Stimulated activated CD4-positive, alpha-beta T cell treated with anti-CD3 and anti-CD28 coated beads, Interleukin-15, amount 100 ng/mL, for 24 hours (primary cell): Measurements from ENCODE around the gene CFAP45.
"Not testable (repeated sequence)": the region's sequence is repeated elsewhere in the genome, so short reads cannot be mapped to it uniquely, and the experiment has no call there.

ENCODE experiments used
- DNase-seq: peaks from one replicate; pipeline ENCODE4 v3.0.0-alpha.2; 2020

Gene CFAP45

DNA sequence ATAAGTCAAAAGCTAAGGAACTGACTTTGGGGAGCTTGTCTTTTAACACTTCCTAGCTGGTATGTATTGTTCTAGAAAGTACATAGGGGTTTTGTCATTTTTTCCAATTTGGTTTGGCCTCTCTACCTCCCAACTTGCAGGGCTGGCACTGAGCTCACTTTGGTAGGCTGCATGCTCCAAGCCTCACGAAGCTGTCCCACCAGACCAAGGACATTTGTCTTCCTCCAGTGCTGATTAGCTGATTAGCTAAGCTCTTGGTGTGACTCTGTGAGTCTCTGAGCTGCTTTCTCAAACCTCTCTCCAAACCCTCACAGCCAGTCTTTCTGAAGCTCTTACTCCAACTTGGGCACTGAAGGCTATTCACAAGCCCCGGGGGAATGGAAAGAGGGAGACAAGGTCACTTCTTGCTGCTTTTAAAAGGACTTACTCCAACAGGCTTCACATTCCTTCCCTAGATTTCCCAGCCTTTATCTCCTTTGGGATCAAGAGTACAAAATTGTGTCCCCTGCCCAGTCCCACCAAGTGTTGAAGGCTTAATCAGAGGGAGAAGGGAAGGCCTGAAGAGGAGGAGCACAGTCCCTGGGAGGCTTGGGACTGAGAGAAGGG is 893 bp upstream of the CFAP45 start:
- no peak for DNase-seq

DNA sequence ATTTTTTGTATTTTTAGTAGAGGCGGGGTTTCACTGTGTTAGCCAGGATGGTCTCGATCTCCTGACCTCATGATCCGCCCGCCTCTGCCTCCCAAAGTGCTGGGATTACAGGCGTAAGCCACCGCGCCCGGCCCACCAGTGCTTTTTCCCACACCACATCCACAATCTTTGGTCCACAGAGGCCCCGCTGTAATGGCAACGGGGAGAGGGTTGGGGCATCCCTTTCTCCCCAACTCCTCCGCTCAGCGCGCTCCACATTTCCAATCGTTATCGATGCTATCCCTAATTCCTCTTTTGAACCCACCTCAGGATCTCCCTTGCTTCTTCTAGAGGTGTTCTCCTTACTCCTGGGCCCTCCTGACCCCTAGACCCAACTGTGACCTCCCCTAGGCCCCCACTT is 331 bp downstream of the CFAP45 start:
- DNase-seq = not testable (repeated sequence)

DNA sequence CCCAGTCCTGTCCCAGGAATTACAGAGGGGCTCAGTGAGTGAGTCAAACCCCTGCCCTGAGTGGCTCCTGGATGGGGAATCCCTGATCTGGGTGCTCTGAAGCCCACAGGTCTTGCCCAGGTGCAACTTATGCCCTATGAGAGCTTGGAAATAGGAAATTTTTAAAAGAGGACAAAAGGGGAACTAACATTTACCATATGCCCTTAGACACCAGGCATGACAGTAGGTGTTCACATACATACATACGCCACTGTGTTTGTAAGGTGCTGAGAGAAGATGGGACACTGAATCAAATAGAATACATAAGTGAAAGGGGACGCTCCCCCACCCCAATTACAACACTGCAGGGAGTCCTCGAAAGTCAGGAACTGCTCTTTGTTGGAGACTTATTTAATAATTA is 1.4 kb downstream of the CFAP45 start:
- no peak for DNase-seq

DNA sequence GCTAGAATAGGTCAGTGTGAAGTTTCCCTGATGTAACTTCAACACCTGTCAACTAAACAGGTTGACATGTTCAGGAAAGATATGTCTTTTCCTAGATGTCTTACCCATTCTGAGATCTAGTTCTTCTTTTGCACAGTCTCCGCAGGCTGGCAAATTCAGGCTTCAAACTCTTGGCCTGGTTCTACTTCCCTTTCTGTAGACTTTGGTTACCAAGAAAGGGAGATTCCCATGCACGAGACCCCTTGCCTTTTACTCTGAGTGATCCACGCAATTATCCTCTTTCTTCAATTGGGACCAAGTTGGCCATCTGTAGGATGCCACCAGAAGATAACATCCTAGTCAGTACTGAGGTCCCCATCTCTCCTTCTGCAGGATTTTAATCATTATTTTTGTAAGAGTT is 2.0 kb downstream of the CFAP45 start:
- no peak for DNase-seq

- no peak for DNase-seq
Measured at GRCh38 chr1:159896546-159896930, 3.4 kb downstream of the CFAP45 start.

GRCh38 chr1:159895836-159896545 is 4.0 kb downstream of the CFAP45 start:
- DNase-seq = no peak

GRCh38 chr1:159895286-159895685 is 4.7 kb downstream of the CFAP45 start:
- DNase-seq = no peak

GRCh38 chr1:159892944-159893343 is 7.0 kb downstream of the CFAP45 start:
- no peak for DNase-seq

DNA sequence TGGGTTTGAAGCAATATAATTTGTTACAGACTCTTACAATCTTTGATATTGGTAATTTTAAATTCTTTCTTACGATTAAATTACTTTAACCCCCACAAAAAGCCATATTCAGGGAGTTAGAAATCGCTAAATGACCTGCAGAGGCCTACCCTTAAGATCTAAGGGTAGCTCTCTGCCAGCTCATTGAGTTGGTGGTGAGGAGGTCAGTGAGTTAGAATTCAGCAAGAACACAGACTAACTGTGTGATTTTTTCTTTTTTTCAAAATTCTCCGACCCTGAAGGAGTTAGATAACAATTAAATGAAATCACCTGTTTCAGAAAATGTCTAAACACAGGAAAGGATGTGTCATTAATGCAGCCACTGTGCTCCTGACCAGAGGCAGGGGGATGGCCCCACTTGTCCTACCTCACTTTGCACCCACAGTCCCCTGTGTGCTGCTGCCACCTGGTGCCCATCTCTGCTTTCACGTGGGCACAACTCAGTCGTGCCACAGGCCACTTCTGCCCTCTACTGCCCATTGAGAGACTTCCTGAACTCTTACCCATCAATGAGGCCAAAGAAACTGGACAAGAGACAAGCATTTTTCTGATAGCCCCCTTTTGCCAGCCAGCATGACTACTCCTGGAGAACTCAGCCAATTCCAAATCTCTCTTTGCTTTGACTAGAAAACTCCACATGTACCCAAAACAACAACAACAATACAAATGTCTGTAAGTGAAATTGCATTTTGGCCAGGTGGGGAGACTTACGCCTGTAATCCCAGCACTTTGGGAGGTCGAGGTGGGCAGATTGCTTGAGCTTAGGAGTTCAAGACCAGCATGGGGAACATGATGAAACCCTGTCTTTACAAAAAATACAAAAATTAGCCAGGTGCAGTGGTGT is 8.4 kb downstream of the CFAP45 start:
- peak; percentile 80 for DNase-seq

DNA sequence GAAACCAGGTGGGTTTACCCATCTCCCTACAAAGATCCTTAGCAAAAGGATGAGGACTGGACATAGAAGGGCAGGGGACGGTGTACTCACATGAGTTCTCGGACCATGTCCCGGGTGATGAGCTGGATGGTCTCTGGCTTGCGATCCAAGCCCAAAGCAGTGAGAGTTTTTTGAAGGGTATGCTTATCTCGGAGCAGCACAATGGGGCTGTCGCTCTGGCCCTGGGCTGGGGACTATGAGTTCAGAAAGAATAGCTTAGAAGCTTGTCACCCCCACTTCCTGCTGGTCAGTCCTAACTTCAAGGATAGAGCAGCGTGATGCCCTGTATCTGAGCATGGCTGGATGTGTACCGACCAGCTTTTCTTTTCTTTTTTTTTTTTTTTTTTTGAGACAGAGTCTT is 9.6 kb downstream of the CFAP45 start:
- DNase-seq = no peak

- DNase-seq = no peak
Measured at GRCh38 chr1:159889821-159890252, 10.1 kb downstream of the CFAP45 start.

DNA sequence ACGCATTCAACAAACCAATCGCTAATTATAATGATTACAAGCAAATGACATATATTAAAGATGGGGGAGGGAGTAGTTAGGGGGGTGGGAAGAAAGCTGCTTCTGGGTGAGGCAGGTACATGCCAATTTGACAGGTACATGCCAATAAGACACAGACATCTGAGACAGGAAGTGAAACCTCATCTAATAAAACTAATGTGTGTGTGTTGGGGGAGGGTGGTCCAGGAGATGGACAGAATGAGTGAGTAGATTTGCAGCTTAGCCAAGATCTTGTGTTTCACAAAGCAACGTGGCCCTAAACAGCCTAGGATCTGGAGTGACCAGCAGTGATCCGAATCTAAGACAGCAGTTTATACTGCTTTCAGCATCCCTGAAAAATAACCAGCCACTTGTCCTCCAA is 10.8 kb downstream of the CFAP45 start:
- DNase-seq = no peak

GRCh38 chr1:159884296-159884695 is 15.7 kb downstream of the CFAP45 start:
- DNase-seq = no peak

- no peak for DNase-seq
Measured at GRCh38 chr1:159883134-159883533, 16.8 kb downstream of the CFAP45 start.

DNA sequence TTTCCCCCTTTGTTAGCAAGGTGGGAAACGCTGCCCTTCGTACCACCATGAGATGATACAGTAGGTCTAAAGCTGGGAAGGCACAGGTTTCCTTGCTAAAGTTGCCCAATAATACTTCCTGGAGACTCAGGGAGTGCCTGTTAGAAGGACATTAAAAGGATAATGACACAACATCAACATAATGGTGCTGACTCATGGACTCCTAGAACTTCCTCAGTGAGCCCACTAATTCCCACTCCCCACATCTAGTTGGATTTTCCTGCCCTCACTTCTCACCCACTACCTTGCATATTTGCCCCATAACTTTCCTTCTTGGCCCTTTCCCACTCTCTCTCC is 17.5 kb downstream of the CFAP45 start:
- no peak for DNase-seq

GRCh38 chr1:159881622-159882526 is 18.1 kb downstream of the CFAP45 start:
- DNase-seq = peak; percentile 44

GRCh38 chr1:159880430-159880829 is 19.5 kb downstream of the CFAP45 start:
- no peak for DNase-seq

- no peak for DNase-seq
Measured at GRCh38 chr1:159879977-159880376, 20.0 kb downstream of the CFAP45 start.

GRCh38 chr1:159879136-159879535 is 20.8 kb downstream of the CFAP45 start:
- no peak for DNase-seq

DNA sequence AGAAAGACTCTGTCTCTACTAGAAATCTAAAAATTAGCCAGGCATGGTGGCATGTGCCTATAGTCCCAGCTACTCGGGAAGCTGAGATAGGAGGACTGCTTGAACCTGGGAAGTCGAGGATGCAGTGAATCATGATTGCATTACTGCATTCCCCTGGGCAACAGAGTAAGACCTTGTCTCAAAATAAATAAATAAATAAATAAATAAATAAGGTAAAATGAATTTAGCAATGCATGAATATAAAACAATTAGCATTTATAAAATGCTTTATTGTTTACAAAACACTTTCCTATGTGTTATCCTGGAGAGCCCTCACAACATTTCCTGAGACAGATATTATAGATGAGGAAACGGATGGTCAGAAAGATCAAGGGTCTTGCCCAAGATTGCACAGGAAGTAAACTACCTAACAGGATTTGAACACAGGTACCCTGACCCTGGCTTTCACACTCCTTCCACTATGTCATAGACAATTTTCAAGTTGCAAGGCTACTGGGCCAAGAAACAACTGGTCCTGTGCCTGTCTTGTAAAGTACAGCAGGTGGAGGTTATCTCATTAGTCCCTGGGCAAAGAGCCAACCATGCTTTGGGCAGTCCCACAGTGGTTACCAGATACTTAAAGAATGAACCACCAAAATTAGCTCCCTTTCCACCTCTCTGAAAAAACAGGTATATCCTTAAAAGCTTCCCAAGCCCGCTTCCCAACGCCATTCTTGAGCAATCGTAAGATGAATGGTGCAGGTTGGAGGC is 22.1 kb downstream of the CFAP45 start:
- no peak for DNase-seq

- DNase-seq = no peak
Measured at GRCh38 chr1:159873530-159874143, 26.3 kb downstream of the CFAP45 start.

DNA sequence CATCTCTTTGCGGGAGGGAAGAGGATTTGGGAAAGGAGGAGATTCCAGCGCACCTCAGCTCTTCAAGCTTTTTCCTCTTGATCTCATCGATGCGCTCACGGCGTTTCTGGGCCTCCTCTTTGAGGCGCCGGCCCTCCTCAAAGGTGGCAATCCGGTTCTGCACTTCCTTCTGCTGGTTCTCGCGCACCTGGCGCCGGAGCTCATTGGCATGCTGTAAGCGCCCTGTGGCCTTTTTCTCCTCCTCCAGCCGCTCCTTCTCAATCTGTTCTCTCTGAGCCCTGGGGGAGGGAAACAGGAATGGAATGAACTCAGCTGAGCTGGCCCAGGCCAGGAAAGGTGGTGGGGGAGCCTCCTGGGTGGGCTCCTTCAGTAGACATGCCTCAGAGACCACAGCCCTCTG is 27.1 kb downstream of the CFAP45 start:
- no peak for DNase-seq
